ENCODE results near the gene AGBL1.

- TF ChIP-seq CTCF (conservative IDR thresholded peaks at IDR 0.05 in 1 of 2, IDR thresholded peaks at IDR 0.05 in 1 of 2; ENCODE audit: extremely low read depth in 1 of 2, insufficient read depth in 1 of 2, low read depth in 1 of 2, low read length in 2 of 2) (no peak), EZH2 (IDR thresholded peaks at IDR 0.05; ENCODE audit: borderline replicate concordance, low read length) (no peak)
Measured at GRCh38 chr15:86489981-86490380, 410.3 kb downstream of the AGBL1 start.
